SKM-1 treated with dmso at 0.1 percent for 144 hours (cell line): ENCODE data around the gene DCHS2.

Source experiments
- DNase-seq: peaks from one replicate; lab custom pipeline; 2025; ENCODE audit not compliant: unreplicated experiment; lab: John Stamatoyannopoulos, UW

DCHS2 gene

DNA sequence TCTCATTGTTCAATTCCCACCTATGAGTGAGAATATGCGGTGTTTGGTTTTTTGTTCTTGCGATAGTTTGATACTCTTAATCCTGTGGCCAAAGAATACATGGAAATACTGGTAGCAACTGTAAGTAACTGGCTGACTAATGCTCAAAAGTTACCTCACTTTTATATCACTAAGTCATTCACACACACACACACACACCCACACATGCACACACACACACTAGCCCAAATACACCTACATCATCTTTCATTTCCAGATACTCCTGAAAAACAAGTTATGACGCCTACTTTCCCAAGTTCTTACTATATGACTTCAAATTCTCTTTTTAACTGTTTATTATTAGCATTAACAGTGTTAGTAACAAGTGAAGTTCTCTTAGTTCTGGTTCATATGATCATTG, 101.3 kb downstream of the DCHS2 start:
- no peak for DNase-seq

DNA sequence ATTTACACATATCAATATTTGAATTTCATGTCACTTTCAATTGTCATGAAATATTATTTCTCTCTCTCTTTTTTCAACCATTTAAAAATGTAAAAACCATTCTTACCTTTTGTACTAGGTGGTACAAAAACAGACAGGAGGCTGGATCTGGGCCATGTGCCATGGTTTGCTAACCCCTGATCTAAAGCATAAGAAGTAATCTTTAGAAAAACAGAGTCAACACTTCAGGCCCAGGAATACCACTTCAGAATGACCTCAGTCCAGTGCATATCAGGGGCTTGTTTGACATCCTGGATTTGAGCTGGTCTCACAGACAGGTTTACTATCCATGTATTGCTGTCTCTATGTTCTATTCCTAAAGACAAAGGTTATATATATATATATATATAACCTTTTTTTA, 102.5 kb downstream of the DCHS2 start:
- DNase-seq = no peak

DNA sequence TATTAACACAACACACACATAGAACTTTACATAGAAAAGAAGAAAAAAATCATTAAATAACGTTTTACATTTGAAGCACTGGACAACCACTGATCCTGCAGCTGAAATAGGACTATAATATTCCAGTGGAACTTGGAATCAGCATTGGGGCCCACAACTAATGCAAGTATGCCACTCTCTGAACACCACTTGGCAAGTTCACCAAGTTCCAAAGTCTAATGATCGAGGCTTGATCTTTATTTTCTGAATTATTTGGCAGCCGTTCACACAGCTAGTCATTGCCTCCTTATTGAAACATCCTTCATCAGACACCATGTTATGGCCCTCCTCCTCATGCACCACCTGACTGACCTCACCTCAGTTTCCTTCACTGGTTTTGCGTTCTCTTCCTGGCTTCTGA, 107.6 kb downstream of the DCHS2 start:
- DNase-seq = no peak

DNA sequence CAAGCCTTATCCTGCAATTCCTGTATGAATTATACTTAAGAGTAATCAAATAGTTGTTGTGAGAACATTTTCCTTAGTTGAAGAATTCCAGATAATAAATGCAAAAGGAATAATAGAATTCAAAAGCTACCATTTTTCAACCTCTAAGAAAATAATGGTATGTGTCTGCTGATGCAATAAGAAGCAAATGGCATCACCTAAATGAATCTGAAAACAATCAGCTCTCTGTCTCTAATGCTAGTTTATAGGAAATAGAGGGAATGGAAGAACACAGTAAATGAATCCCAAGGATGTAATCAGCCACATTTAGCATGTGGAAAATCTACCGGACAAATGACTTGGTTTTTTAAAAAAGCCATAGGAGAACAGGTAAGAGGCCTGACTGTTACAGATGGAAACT, 115.1 kb downstream of the DCHS2 start:
- DNase-seq = no peak

DNA sequence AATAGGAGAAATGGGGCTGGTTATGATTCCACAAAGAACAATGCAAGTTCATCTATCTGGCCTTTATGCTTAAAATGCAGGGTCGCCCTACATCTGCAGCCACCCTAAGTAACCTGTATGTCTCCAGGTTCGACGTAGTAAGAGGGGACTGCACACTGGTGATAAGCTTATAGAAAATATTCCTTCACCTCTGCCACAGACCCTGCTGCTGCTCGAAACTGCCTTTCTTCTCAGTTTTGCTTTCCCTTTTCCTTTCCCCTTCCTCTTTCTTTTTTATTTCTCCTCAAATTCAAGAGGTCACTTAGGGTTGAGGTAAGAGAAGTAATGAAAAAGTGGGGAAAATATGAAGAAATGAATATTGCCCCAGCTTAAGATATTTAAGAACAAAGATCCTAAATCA, 123.5 kb downstream of the DCHS2 start:
- no peak for DNase-seq

DNA sequence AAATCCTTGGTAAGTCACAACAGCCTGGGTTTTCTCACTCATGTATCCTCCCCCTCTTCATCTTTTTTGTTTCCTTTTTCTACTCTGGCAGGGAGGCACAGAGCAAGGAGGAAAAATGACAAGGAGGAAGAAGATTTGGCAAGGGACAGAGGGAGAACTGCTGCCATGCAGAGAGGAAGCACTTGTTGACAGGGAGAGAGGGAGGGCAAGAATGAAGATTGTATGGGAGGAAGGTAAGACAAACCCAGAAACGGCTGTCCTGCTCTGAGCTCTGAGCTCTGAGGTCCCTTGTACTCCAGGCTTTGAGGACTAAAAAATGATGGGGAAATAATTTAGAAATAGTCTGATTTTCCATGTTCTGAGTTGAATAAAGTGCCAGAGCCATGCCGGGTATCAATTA, 123.9 kb downstream of the DCHS2 start:
- DNase-seq = peak; percentile 8

DNA sequence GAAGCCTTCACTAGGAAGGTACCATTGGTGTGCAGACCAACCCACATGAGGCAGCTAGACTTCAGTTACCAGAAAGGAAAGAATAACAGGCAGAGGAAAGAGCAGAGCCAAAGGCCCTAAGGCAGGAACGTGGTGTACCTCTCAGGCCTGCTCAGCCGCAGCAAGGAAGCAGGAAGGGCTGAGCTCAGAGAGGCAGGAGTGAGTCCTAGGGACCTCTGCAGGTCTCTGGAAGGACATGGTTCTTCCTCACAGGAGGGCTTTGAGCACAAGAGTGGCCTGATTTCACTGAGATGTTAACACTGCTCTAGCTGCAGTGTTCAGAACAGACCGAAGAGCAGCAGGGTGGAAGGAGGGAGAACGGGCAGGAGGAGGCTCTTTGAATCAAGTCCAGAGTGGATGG, 124.6 kb downstream of the DCHS2 start:
- no peak for DNase-seq

DNA sequence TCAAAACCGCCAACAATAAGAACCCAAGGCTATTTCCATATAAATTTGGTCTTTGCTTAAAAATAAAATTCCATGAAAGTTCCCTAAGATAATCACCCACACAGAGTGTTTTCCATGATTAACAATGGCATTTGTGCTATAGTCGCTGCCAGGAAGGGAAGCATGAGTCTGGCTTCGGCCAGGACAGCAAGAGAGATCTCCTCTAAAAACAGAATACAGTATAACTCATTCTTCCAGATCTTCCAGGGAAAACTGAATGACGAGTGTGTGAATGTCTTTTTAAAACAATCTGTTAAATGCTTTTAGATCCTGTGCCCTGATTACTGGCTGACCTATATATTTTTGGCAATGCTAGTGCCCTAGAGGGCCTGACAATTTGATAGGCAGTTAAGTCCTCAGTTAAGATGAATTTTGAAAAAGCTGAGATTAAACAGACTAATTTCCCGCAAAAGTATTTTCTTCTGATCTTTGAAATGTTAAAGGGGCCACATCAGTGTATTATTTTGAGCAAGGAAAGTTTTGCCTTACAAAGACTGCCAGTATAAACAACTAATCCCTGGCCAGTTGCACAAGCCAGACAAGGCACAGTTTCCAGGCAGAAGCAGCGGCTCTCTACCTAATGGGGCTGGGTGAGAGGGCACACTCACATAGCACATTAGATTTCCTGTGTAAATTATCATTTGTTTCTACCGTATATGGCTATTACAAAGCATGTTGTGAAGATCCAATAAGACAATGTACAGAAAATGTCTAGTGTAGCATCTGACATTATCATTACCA, 127.3 kb downstream of the DCHS2 start:
- no peak for DNase-seq

DNA sequence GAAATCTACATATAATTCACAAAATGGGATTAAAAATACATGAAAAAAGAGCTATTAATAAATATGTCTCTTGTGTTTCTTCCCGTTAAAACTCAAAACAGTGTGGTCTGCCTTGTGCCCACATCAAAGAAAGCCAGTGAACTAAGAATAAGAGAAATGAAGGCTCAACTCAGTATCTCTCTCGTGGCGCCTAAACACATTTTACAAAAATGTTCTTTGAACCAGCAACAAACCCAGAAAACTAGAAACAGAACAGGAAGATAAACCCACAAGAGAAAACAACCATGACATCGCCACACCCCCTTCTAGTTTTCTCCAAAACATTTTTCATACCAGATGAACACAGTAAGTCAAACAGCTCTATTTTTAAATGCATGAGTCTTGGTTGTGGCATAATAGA, 130.1 kb downstream of the DCHS2 start:
- no peak for DNase-seq

DNA sequence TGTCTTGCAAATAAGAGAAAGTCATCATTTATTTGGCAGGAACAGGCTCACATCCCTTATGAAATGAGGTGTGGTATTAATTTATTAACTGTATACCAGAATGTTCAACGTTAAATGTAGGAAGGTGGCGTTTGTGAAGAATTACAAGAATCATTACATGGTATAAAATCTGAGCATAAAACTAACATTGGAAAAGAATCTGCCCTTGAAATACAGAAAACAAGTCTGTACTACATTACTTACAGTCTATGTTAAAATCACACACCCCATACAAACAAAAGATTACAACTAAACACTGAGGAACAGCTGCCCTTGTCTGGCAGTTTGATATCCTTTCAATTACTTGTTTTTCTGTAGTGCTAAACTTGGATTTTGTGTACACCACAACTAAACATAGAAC, 131.1 kb downstream of the DCHS2 start:
- DNase-seq = no peak

DNA sequence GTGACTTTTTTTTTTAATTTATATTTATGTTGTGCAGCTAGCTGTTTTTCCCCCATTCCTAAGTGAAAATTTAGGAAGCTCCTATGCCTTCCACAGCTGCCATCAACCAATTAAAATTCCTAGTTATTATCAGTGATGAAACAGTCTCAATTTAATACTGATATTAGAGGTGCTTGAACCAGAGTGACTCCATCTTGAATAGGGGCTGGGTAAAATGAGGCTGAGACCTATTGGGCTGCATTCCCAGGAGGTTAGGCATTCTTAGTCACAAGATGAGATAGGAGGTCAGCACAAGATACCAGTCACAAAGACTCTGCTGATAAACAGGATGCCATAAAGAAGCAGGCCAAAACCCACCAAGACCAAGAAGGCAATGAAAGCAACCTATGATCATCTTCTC, 136.7 kb downstream of the DCHS2 start:
- no peak for DNase-seq

DNA sequence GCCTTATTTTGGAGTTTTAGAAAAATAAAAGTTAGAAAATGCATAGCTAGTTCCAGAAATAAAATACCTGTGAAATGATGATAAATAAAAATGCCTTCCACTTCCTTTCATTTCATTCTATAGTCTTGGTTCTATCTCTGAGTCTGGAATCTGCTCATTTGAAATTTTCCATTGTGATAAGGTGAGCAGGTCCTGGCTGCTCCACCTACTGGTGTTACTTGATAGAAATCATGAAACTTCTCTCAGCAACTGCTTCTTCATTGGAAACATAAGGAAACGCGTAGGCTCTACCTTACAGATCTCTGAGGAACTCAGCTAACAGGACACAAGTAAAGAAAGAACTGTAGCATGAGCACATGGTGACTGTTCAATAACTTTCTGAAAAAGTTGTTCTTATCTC, 141.8 kb downstream of the DCHS2 start:
- DNase-seq = peak; percentile 7

DNA sequence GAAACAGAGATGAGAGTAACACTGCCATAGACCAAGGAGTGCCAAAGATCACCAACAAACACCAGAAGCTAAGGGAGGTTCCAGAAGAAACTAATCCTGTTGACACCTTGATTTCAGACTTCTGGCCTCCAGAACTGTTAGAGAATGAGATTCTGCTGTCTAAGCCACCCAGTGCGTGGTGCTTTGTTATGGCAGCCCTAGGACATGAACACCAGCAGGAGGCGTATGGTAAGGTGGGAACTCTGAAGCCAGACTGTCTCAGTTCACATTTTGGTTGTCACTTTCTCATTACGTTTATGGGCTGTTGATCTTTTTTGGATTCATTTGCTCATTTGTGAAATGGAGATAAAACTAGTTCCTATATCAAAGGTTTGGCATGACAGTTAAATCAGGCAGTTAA, 142.9 kb downstream of the DCHS2 start:
- DNase-seq = no peak

DNA sequence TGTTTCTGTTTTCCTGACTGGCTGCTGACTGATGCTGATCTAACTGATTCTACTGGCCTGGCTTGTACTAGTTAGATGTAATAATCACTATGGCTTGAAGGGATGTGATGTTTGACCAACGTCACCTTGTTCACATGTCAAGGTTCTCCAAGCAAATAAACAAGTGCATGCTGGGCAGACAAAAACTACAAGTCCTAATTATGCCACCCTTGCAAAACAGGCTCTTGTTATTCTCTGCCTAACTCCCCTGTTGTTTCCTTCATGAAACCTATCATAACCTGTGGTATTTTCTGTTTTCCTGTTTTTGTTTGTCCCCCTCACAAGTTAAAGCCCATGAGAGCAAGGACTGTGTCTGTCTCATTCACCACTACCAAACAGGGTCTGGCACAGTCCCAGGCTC, 146.2 kb downstream of the DCHS2 start:
- DNase-seq = no peak

DNA sequence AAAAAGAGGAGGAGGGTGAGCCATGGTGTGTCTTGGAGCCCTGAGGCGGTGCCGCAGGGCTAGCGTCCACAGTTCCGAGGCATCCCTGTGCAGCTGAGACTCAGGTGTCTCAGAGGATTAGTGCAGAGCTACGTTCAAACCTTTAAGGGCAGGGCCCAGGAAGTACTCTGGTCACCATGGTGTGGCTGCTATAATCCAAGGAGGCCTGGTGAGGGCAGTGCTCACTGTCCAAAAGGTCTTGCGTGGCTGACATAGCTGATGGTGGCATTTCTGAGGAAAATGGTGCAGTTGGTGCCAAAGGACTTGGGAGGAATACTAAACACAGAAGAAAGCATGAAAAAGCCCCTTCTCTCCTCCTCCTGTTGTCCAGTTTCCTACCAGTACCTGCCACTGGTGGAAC, 146.9 kb downstream of the DCHS2 start:
- no peak for DNase-seq

DNA sequence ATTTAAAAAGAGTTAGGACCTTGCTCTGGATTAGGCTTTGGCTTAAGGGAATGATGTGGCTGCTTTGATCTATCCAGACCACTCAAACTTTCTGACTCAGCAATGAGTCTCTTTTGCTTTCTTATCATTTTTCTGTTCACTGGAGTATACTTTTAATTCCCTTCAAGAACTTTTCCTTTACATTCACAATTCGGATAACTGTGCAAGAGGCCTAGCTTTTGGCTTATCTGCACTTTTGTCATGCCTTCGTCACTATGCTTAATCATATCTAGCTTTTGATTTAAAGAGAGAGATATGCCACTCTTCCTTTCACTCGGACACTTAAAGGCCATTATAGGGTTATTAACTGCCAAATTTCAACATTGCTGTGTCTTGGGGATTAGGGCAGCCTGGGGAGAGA, 147.9 kb downstream of the DCHS2 start:
- no peak for DNase-seq

DNA sequence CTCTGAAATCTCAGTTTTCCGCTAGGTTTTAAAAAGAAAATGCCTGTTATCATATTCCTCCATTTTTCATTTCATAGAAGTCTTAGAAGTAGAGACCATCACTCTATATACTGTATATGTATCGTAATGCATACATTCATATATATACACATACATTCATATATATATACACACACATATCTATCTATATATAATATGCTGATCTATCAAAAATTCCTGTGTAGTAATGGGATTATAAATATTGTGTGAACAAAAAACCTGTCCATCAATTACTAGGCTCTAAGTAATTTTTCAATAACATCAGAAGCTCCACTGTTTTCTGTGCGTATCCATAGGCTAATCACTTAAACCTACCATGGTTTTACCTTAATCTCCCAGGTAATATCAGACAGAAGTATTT, 150.2 kb downstream of the DCHS2 start:
- DNase-seq = no peak

DNA sequence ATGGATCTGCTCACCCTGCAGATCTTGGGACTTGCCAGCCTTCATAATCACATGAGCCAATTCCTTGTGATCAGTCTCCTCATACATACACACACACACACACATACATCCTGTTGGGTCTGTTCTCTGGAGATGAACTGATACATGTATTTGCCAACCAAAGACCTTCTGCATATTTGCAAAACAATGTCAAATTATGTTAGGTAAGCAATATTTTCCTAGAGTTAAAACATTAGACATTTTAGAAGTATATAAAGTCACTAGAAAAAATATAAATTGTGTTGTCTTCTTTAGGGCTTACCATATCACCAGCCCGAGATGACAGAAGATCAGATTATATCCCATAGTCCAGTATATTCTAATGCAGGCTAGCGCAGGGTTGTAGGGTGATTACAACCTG, 156.0 kb downstream of the DCHS2 start:
- DNase-seq = no peak

DNA sequence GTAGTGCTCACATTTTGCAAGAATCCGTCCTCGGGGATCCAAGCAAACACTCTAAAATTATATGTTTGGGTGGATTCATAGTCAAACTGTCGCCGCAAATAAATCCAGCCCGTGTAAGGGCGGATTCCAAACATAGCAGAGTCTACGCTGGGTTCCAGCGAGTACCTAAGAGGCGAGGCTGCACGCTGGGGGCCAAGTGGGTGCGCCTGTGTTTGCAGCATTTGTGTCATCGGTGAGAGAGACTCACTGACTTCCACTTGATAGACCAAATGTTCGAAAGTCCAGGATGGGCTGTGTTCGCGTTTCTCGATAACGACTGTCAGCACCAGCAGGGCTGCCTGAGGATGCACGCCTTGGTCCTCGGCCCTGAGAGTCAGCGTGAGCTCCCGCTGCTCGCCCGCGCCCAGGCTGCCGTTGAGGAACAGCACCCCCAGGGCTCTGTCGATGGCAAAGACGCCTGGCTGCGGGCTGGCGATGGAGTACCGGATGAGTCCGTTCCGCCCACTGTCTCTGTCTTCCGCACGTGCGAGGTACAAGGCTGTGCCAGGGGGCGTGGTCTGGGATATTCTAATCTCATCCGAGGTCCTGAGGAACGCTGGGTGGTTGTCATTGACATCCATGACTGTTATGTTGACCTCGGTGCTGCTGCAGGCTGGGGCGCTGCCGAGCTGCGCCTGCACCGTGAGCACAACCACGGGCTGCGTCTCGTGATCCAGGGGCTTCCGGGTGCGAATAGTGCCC, 158.7 kb downstream of the DCHS2 start:
- DNase-seq = peak; percentile 56

DNA sequence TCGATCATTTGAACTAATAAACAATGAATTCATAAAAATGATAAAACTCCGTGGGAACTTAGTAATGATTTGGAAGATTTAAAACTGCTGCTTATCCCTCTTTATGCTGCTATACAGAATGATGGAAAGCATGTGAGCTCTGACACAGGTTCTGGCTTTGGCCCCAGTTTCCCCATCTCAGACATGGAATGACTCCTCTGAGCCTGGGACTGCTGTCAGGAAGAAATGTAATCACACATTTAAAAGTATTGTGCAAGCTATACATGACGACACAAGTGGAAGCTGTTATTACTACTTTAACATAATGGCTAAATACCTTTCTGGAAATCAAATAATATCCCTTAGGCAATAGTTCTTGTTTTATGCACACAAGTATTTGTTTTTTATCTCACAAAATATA, 161.7 kb downstream of the DCHS2 start:
- DNase-seq = no peak

DNA sequence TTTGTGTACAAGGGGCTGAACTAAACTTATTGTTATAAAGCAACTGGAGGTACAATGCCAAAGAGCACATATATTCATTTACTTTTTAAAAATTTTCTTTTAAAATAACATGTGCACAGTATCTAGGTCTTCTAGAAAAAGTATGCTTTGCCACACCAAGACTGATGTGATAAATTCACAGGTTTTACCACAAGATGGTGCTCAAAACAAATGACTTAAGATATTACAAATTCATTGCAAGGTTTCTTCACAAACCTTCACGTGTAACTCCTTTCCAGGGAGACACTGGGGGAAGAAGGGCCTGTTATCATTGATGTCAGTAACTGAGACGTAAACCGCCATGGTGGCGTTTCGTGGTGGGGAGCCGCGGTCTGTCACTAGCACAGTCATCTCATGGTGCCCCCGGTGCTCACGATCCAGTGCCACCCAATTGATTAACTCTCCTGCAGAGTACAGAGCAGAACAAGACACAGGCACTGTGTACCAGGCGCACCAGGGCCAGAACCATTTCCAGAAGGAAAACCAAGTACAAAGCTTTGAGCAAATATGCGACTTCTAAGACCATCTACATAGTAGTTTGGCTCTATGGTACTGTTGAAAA, 162.2 kb downstream of the DCHS2 start:
- DNase-seq = peak; percentile 10

DNA sequence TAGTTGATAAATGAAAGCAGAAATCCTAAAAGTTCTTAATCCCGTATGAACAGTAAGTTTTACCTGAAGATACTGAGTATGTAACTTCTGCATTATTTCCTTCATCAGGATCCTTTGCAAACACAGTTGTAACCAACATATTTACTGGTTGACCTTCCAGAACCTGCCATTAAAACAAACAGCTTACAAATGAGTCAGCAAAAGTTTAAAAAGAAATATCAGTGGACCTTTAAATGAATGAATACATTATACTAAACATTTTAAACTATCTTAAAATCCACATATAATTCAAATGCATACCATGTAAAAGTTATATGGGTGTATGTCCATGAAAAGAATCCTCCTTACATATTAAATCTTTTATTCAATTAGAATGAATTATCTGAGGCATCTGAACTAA, 163.6 kb downstream of the DCHS2 start:
- no peak for DNase-seq
